ENCODE results near the gene NCDN.

NCDN gene

GRCh38 chr1:35536556-35537162, 20.9 kb upstream of the NCDN start:
- no peak for TF ChIP-seq CTCF (IDR thresholded peaks at IDR 0.05; ENCODE audit: low read length, missing control alignments)
- H3K4me3 ChIP-seq (replicated peaks; ENCODE audit: low read depth, low read length) = no peak overlapping the region
- DNase-seq (ENCODE audit: low read depth) = no peak

- no peak for TF ChIP-seq CTCF (IDR thresholded peaks at IDR 0.05; ENCODE audit: low read length, missing control alignments)
- DNase-seq (ENCODE audit: low read depth) = no peak
- no peak overlapping the region for H3K4me3 ChIP-seq (replicated peaks; ENCODE audit: low read depth, low read length)
Observed at GRCh38 chr1:35537806-35538205, 19.8 kb upstream of the NCDN start.

- DNase-seq (ENCODE audit: low read depth) = peak; percentile 38
- TF ChIP-seq CTCF (IDR thresholded peaks at IDR 0.05; ENCODE audit: low read length, missing control alignments) = no peak
- H3K4me3 ChIP-seq (replicated peaks; ENCODE audit: low read depth, low read length) = no peak overlapping the region
Observed at GRCh38 chr1:35539073-35539823, 18.4 kb upstream of the NCDN start.

GRCh38 chr1:35539824-35540261, 17.8 kb upstream of the NCDN start:
- no peak for TF ChIP-seq CTCF (IDR thresholded peaks at IDR 0.05; ENCODE audit: low read length, missing control alignments)
- peak; percentile 36 for DNase-seq (ENCODE audit: low read depth)
- H3K4me3 ChIP-seq (replicated peaks; ENCODE audit: low read depth, low read length) = no peak overlapping the region

GRCh38 chr1:35544976-35545375, 12.6 kb upstream of the NCDN start:
- peak; percentile 68 for DNase-seq (ENCODE audit: low read depth)
- H3K4me3 ChIP-seq (replicated peaks; ENCODE audit: low read depth, low read length) = no peak overlapping the region

GRCh38 chr1:35546614-35547013, 11.0 kb upstream of the NCDN start:
- TF ChIP-seq CTCF (IDR thresholded peaks at IDR 0.05; ENCODE audit: low read length, missing control alignments) = no peak
- no peak for DNase-seq (ENCODE audit: low read depth)

More at GRCh38 chr1:35544976-35545375, 12.6 kb upstream of the NCDN start:
- peak; percentile 17 for TF ChIP-seq CTCF (IDR thresholded peaks at IDR 0.05; ENCODE audit: low read length, missing control alignments)

More at GRCh38 chr1:35546614-35547013, 11.0 kb upstream of the NCDN start:
- H3K4me3 ChIP-seq (replicated peaks; ENCODE audit: low read depth, low read length) = no peak overlapping the region
